ENCODE measurements around the gene SEMA6B.

- TF ChIP-seq CTCF (IDR thresholded peaks at IDR 0.05), result no peak
- no peak for TF ChIP-seq REST (IDR thresholded peaks at IDR 0.05; ENCODE audit: insufficient read depth in 1 of 2, low read depth in 2 of 2, low read length in 1 of 2)
- no peak for TF ChIP-seq POLR2AphosphoS5 (IDR thresholded peaks at IDR 0.05; ENCODE audit: low read depth, low read length)
- no peak for TF ChIP-seq SIN3A (IDR thresholded peaks at IDR 0.05; ENCODE audit: borderline replicate concordance, insufficient read depth, low read depth, low read length)
Measured at GRCh38 chr19:4496304-4496703, 63.2 kb downstream of the SEMA6B start.

All from Panc1 (cell line).